Testis (tissue), 3 donors: ENCODE data around the gene ZNF70. TPM values are rescaled to one million over a fixed set of nuclear protein-coding genes. Genes with fewer than 3 reads are reported as not detected.

ENCODE experiments used
- DNase-seq: peaks from one replicate; pipeline ENCODE4 v3.0.0-alpha.2; 2019
- H3K27ac ChIP-seq, 2 donors: fragments of 200-600 bp; sonication (generic); one replicate each; pipeline ENCODE4 v1.5.1; 2019
- H3K27me3 ChIP-seq: fragments of 200-600 bp; sonication (generic); one replicate; pipeline ENCODE4 v1.5.1; 2019
- H3K36me3 ChIP-seq: fragments of 200-600 bp; sonication (generic); one replicate; pipeline ENCODE4 v1.5.1; 2017; ENCODE audit warnings: low read depth; ENCODE audit errors: missing control alignments
- H3K4me1 ChIP-seq: fragments of 200-600 bp; sonication (generic); one replicate; pipeline ENCODE4 v1.5.1; 2019
- H3K4me3 ChIP-seq, 2 donors: fragments of 200-600 bp; sonication (generic); one replicate each; pipeline ENCODE4 v1.5.1; 2017 to 2019
- H3K9me3 ChIP-seq: fragments of 200-600 bp; sonication (generic); one replicate; pipeline ENCODE4 v1.5.1; 2017
- POLR2A ChIP-seq: fragments of 450-650 bp; IDR thresholded peaks from one replicate; pipeline ENCODE4 v1.6.1; 2017; ENCODE audit warnings: antibody characterized with exemption, mild to moderate bottlenecking, moderate library complexity
- WGBS, 2 donors: methylation state at CpG; one replicate each; pipeline ENCODE4 v1.1.5; 2018; 5-methylcytosine and 5-hydroxymethylcytosine counted together
- intact Hi-C: fragments of 100-400 bp; cut with DNase I; formaldehyde crosslinking; loops from one replicate; pipeline ENCODE4 v1.15.1; 2023; ENCODE audit warnings: low total_unique reads
- polyA plus RNA-seq: library from polyadenylated mRNA; stranded (reverse); fragments of 350-450 nt; fragmentation: Illumina TruSeq; extraction: RNeasy Lipid Tissue Mini Kit (QIAGEN cat#74804); gene quantifications from one replicate; pipeline ENCODE4 v1.2.3, GENCODE V29; 2014; ENCODE audit warnings: low read depth, low replicate concordance; ENCODE audit not compliant: insufficient read depth
- total RNA-seq, 2 donors: library from RNA; depleted of rRNA; stranded (reverse); fragments of >200 nt; gene quantifications; one replicate each; pipeline ENCODE4 v1.2.3, GENCODE V29; 2016
- TF ChIP-seq, protein P1 (sequence below), 3 experiments: fragments of 450-650 bp in 2 of 3; fragments of 200-600 bp in 1 of 3; sonication (generic) in 1 of 3; IDR thresholded peaks; one replicate each; pipeline ENCODE4 v1.5.1; 2016 to 2019; ENCODE audit warnings: antibody characterized with exemption in 3 of 3, mild to moderate bottlenecking in 2 of 3, moderate library complexity in 1 of 3

Gene ZNF70
- total and polyA plus RNA-seq, 3 donors from 2014 or later, result 2.9 to 8.7 (median 7.2) TPM

DNA sequence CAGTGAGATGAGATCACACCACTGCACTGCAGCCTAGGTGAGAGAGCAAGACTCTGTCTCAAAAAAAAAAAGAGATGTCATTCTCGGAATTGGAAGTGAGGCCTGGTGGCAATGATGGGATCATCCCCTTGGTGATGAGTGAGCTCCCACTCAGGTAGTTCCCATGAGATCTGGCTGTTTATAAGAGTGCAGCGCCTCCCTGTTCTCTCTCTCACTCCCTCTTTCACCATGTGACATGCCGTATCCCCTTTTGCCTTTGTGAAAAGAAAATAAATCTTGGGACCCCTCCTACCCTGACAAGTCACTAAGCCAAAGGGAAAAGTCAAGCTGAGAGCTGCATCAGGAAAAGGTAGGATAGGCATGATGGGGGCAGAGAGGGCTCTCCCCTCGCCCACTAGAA is 28.8 kb downstream of the ZNF70 start:
- 85% methylated on average over 4 of the region's 4 CpGs for WGBS, 2 donors
- Histone ChIP-seq H3K4me1 (no peaks in the 10 kb centered on the region), H3K27ac (no peak overlapping the region), H3K27me3 (no peaks in the 10 kb centered on the region), H3K4me3 (no peak overlapping the region), H3K36me3 (no peaks in the 10 kb centered on the region), H3K9me3 (no peaks in the 10 kb centered on the region)
- intact Hi-C loops, result no loop called here
- TF ChIP-seq, protein P1, sequence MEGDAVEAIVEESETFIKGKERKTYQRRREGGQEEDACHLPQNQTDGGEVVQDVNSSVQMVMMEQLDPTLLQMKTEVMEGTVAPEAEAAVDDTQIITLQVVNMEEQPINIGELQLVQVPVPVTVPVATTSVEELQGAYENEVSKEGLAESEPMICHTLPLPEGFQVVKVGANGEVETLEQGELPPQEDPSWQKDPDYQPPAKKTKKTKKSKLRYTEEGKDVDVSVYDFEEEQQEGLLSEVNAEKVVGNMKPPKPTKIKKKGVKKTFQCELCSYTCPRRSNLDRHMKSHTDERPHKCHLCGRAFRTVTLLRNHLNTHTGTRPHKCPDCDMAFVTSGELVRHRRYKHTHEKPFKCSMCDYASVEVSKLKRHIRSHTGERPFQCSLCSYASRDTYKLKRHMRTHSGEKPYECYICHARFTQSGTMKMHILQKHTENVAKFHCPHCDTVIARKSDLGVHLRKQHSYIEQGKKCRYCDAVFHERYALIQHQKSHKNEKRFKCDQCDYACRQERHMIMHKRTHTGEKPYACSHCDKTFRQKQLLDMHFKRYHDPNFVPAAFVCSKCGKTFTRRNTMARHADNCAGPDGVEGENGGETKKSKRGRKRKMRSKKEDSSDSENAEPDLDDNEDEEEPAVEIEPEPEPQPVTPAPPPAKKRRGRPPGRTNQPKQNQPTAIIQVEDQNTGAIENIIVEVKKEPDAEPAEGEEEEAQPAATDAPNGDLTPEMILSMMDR (IDR thresholded peaks at IDR 0.05), result no peak
- no peak for TF ChIP-seq POLR2A
- no peak for DNase-seq

GRCh38 chr22:23720855-23721254 is 30.1 kb downstream of the ZNF70 start:
- Histone ChIP-seq H3K36me3 (no peaks in the 10 kb centered on the region), H3K4me3 (no peak overlapping the region), H3K27ac (no peak overlapping the region), H3K4me1 (no peaks in the 10 kb centered on the region), H3K27me3 (no peaks in the 10 kb centered on the region), H3K9me3 (no peaks in the 10 kb centered on the region)
- no peak for DNase-seq
- intact Hi-C loops, result no loop called here
- 69 to 80% methylated on average over 6 of the region's 6 CpGs for WGBS, 2 donors
- no peak for TF ChIP-seq POLR2A
- TF ChIP-seq, protein P1 (IDR thresholded peaks at IDR 0.05), result no peak

DNA sequence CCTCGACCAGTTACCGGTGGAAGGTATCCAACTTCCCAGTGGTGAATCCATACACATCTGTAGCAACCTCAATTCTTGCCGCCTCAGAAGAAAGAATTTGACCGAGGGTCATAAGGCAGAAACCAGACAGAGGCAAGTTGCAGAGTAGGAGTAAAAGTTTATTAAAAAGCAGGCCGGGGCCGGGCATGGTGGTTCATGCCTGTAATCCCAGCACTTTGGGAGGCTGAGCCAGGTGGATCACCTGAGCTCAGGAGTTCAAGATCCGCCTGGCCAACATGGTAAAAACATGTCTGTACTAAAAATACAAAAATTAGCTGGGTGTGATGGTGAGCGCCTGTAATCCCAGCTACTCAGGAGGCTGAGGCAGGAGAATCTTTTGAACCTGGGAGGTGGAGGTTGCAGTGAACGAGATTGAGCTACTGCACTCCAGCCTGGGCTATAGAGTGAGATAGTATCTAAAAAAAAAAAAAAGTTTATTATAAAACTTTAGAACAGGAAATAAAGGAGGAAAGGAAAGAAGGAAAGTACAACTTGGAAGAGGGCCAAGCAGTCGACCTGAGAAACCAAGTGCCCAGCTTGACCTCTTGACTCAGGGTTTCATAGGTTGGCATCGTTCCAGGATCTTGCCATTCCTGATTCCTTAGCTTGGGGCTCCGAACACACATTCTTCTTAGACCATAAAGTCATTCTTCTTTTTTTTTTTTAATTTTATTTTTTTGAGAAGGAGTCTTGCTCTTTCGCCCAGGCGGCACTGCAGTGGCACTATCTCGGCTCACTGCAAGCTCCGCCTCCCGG is 32.3 kb downstream of the ZNF70 start:
- 87 to 89% methylated on average over 17 of the region's 17 CpGs for WGBS, 2 donors
- H3K4me3 ChIP-seq, result no peak overlapping the region
- no peaks in the 10 kb centered on the region for H3K27me3 ChIP-seq
- TF ChIP-seq, protein P1 (IDR thresholded peaks at IDR 0.05), result no peak
- no peak for TF ChIP-seq POLR2A
- no peaks in the 10 kb centered on the region for H3K4me1 ChIP-seq
- no peak for DNase-seq
- no peaks in the 10 kb centered on the region for H3K9me3 ChIP-seq
- no peak overlapping the region for H3K27ac ChIP-seq
- intact Hi-C loops, result no loop called here
- no peaks in the 10 kb centered on the region for H3K36me3 ChIP-seq

GRCh38 chr22:23716811-23717801 is 33.8 kb downstream of the ZNF70 start:
- H3K9me3 ChIP-seq, result no peaks in the 10 kb centered on the region
- TF ChIP-seq, protein P1 (IDR thresholded peaks at IDR 0.05), result no peak
- TF ChIP-seq POLR2A, result peak; percentile 21
- DNase-seq, result peak; percentile 93
- peak overlapping the region; percentile 76 to 77 for H3K4me3 ChIP-seq
- no peaks in the 10 kb centered on the region for H3K27me3 ChIP-seq
- H3K27ac ChIP-seq, result peak overlapping the region; percentile 40 to 83
- intact Hi-C loops, result no loop called here
- no peaks in the 10 kb centered on the region for H3K36me3 ChIP-seq
- WGBS, 2 donors, result 1 to 5% methylated on average over 4 to 63 of the region's 84 CpGs
- H3K4me1 ChIP-seq, result no peaks in the 10 kb centered on the region
